GM19035 (cell line): ENCODE results near the gene MRPL36.
"Not testable (repeated sequence)": the region's sequence is repeated elsewhere in the genome, so short reads cannot be mapped to it uniquely, and the experiment has no call there.

ENCODE experiments used
- ATAC-seq: cut with Tn5 transposase; IDR thresholded peaks from one replicate; pipeline ENCODE4 v1.9.1; 2021; ENCODE audit not compliant: unreplicated experiment

The MRPL36 gene

GRCh38 chr5:1832511-1833250, 33.0 kb upstream of the MRPL36 start:
- ATAC-seq = no peak

DNA sequence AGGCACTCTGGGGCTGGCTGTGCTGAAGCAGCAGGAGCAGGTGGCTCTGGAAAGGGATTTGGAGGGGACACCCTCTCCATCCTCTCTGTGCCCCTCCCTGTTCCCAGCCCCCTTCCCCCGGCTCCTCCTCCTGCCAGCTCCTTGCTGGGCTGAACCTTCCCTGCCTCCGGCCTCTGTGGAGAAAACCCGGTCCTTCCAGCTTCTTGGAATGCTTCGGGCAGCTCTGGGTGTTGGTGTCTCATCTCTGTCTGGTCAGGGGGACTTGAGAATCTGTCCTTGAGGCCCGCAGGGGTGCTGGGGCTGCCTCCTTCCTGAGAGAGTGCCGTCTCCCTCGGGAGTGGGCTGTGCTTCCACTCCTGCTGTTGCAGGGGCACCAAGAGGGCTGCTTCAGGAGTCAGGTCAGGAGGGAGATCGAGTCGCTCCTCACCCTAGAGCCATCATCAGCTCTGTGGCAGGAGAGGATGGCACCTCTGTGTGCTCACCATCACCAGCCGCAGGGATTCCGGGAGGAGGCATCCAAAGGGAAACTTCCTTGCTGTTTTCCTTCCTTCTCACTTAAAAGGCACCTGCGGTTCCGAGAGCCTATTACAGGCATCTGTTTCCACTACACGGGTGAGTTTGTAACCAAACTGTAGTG, 32.2 kb upstream of the MRPL36 start:
- no peak for ATAC-seq

GRCh38 chr5:1831257-1831656, 31.6 kb upstream of the MRPL36 start:
- ATAC-seq = no peak

DNA sequence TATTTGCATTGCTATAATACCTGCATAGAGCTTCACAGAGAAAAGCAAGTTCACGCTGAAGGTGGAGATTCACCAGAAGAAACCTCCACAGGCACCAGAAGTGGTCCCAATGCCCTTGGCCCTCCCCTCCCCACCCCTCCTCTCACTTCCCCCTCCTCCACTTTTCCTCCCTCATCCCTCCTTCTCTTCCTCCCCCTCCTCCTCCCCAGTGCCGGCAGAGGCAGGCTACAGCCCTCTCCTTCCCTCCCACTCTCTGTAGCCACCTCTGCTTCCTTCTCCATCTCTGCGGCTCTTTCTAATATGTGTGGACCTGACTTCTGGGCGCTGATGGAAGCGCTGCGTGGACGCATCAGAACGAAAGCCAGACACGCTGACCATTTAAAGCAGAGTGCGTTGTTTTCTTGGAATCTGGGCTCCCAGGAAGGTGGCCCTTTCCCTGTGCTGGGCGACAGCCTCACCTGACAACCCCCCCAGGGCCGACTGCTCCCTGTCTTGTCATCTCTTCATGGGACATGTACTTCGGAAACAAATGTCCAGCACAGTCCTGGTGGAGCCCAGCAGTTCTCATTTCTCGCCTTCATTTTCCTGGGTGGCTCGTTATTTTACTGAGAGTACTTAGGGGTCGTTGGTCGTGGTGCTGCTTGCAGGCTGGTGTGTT, 31.1 kb upstream of the MRPL36 start:
- ATAC-seq = no peak

DNA sequence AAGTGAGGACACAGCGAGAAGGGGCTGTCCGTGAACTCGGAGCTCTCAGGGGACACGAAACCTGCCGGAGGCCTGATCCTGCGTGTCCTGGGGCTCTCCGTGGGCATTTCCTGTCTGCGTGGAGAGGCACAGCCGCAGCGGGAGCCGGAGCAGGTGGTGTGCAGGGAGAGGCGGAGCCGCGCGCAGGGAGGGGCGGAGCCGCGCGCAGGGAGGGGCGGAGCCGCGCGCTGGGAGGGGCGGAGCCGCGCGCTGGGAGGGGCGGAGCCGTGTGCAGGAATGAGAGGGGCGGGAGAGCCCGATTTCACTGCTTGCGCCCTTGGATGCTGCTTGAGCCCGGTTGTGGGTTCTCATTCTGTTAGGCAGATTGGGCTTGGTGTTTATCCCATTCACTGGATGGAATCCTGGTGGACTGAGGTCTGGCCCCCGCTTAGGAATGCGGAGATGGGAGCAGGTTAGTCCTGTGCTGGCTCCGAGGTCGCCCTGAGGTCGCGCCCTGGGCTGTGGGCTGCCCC, 28.3 kb upstream of the MRPL36 start:
- ATAC-seq = no peak

- ATAC-seq = no peak
Observed at GRCh38 chr5:1827025-1827885, 27.6 kb upstream of the MRPL36 start.

- ATAC-seq = no peak
Observed at GRCh38 chr5:1826235-1826980, 26.8 kb upstream of the MRPL36 start.

- ATAC-seq = no peak
Observed at GRCh38 chr5:1824903-1825841, 25.5 kb upstream of the MRPL36 start.

GRCh38 chr5:1824109-1824821, 24.6 kb upstream of the MRPL36 start:
- ATAC-seq = no peak

GRCh38 chr5:1823381-1824034, 23.9 kb upstream of the MRPL36 start:
- ATAC-seq = no peak

DNA sequence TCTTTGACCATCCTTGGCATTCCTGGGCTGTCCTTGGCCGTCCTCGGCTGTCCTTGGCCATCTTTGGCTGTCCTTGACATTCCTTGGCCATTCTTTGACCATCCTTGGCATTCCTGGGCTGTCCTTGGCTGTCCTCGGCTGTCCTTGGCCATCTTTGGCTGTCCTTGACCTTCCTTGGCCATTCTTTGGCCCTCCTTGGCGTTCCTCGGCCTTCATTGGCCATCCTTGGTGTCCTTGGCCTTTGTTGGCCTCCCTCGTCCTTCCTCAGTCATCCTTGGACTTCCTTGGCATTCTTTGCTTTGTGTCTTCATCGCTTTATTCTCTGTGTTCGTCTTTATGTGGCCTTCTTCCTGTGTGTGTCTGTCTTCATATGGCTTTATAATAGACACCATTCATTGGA, 22.2 kb upstream of the MRPL36 start:
- ATAC-seq = no peak

DNA sequence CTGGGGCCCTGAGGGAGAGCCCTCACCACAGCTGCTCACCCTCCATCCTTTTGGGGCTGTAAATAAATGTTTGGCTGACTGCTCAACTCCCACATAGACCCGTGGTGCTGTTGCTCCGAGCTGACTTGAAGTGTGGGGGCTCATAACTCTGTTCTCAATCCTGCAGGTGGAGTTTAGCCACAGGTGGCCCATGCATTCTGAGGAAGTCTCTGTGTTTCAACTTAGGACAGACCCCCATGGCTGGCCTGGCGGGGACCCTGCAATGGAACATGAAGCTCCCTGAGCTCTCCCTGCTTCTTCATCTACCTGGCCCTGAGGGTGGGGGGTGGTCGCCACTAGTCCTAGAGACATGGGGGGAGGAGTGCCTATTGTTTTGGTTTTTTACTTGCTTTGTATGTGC, 21.3 kb upstream of the MRPL36 start:
- ATAC-seq = no peak

- ATAC-seq = no peak
Observed at GRCh38 chr5:1820381-1820780, 20.7 kb upstream of the MRPL36 start.

GRCh38 chr5:1819458-1819857, 19.8 kb upstream of the MRPL36 start:
- no peak for ATAC-seq

DNA sequence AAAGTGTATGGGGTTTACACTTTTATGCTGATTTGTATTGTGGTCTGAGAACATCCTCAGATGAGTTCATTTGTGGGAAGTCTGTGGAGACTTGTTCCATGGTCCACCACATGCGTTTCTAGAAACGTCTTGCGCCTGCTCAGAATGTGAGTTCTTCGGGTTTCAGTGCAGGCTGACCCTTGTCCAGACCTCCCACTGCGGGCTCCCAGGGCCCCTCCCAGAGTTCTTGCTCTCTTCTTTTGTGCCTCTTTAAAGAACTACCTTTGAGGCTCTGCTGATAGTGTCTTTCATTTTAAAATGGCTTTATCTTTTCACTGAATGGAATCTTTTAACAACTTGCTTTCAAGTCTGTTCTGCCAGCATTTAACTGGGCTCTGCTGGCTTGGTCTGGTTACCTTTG, 19.1 kb upstream of the MRPL36 start:
- no peak for ATAC-seq

DNA sequence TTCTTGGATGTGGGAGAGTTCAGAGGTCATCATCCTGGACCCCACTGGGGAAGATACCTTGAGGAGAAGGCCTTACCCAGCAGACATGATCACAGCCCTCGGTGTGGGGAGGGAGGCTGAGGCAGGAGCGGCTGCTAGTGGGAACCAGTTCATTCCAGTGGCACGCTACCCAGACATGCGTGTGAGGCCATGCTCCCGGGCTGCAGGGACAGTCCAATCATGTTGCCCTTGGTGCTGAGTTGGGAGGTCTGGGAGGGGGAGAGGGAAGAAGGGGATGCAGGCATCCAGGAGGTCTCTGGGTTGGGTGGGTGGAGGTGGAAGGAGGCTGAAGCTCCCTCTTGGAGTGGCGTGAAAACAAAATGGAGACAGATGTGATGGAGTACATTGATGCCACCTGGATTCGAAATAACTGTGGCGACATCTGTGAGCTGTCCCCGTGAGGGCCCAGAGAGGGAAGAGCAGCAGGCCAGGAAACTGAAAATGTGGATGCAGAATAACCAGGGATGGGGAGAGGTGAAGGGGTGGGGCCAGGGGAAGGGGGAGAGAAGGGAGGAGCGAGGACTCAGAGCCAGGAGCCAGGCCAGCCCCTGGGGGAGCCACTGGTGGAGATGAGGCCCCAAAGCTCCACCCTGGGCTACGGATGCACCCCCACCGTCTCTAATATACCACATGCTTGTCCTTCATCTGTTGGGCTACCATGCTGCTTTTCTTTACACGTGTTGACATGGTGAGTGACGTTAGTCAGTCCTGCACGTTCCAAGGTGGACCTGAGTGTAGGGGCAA, 17.8 kb upstream of the MRPL36 start:
- no peak for ATAC-seq

DNA sequence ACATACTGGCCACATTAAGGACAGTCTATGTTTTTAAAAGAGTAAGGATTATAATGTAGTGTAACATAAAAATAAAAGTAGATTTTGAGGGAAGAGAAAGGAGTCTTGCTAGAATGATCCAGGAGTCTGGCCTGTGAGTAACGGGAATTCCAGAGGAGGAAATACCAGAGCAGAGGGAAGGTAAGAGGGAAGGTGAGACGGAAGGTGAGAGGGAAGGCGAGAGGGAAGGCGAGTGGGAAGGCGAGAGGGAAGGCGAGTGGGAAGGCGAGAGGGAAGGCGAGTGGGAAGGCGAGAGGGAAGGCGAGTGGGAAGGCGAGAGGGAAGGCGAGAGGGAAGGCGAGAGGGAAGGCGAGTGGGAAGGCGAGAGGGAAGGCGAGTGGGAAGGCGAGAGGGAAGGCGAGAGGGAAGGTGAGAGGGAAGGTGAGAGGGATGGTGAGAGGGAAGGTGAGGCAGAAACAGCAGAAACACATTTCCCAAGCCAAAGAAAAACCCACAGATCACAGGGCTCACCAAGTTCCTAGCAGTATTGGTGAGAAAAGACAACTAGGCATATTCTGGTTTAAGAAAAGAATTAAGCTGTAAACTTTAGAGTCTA, 17.0 kb upstream of the MRPL36 start:
- not testable (repeated sequence) for ATAC-seq
